ENCODE results near the gene ATP8B1.

- TF ChIP-seq ZBTB33 (CRISPR knock-in tag; IDR thresholded peaks at IDR 0.05) = no peak
- no peak for TF ChIP-seq CBX3 (IDR thresholded peaks at IDR 0.05; ENCODE audit: borderline replicate concordance in 1 of 2, low read length in 2 of 2)
- no peak for TF ChIP-seq CTCF (IDR thresholded peaks at IDR 0.05 in 2 of 3, conservative IDR thresholded peaks at IDR 0.05 in 1 of 3; ENCODE audit: insufficient read depth in 2 of 3, low read depth in 1 of 3, low read length in 3 of 3)
- no peak for TF ChIP-seq MYC (IDR thresholded peaks at IDR 0.05; ENCODE audit: low read depth, low read length)
- no peak for TF ChIP-seq MYC (CRISPR knock-in tag; IDR thresholded peaks at IDR 0.05; ENCODE audit: borderline replicate concordance, low read depth)
- no peak for TF ChIP-seq PHF21A (IDR thresholded peaks at IDR 0.05; ENCODE audit: borderline replicate concordance, low read depth)
- no peak for TF ChIP-seq SRF (CRISPR knock-in tag; IDR thresholded peaks at IDR 0.05)
- no peak for TF ChIP-seq HLTF (IDR thresholded peaks at IDR 0.05)
- TF ChIP-seq MTF1 (CRISPR knock-in tag; IDR thresholded peaks at IDR 0.05; ENCODE audit: borderline replicate concordance) = no peak
Measured at GRCh38 chr18:57618910-57619309, 184.2 kb downstream of the ATP8B1 start.
